K562 (cell line): ENCODE results near the gene LPA. TPM values are rescaled to one million over a fixed set of nuclear protein-coding genes. Genes with fewer than 3 reads are reported as not detected.

Source experiments
- ATAC-seq: fragments of 200-7000 bp; cut with Tn5 transposase; 3 replicates; pipeline ENCODE4 v1.9.1; 2020; ENCODE audit warnings: moderate library complexity
- BruUV-seq: library from RNA; stranded (reverse); fragments of 400-500 nt; replicated peaks from 2 replicates; lab custom pipeline; 2021; lab: Mats Ljungman, UMichigan
- CTCF ChIA-PET: fragments of 300-600 bp; formaldehyde crosslinking; extraction: SDS; loops from one replicate; lab custom pipeline; 2021; ENCODE audit warnings: low intra/inter-chr PET ratio; lab: Yijun Ruan, JAX
- POLR2A ChIA-PET: fragments of 300-600, 350-650 bp; sonication (Branson Sonifier 250); formaldehyde crosslinking; extraction: SDS; loops from one replicate; lab custom pipeline; 2021; ENCODE audit warnings: antibody characterized with exemption, inconsistent platforms; lab: Yijun Ruan, JAX
- DNase-seq, 4 experiments: peaks; one replicate each; pipeline versions ENCODE4 v3.0.0 to v3.0.0-alpha.2; 2011 to 2018; ENCODE audit warnings: low spot score in 3 of 4, mixed read lengths in 3 of 4; ENCODE audit errors: extremely low read depth in 1 of 4
- FAIRE-seq: peaks from 2 replicates; lab custom pipeline; 2011; peaks lifted over from hg19 to GRCh38; lab: Jason Lieb, UNC
- H2AFZ ChIP-seq: 2 replicates; pipeline ENCODE4 v1.6.0; 2011; ENCODE audit warnings: low read depth, low read length, control low read depth, inconsistent platforms
- H3K27ac ChIP-seq: fragments of 200-600 bp; 3 replicates; pipeline ENCODE4 v1.8.0; 2011; ENCODE audit warnings: low read depth, mild to moderate bottlenecking, control low read depth, inconsistent platforms, low read length, moderate library complexity, mixed read lengths; ENCODE audit errors: extremely low read depth
- H3K27me3 ChIP-seq, 2 experiments: fragments of 300-600 bp in 1 of 2; 2 replicates in 1 of 2; 3 replicates in 1 of 2; pipeline versions ENCODE4 v1.6.0 to v1.8.0; 2011; ENCODE audit warnings: inconsistent platforms in 2 of 2, low read length in 2 of 2, mild to moderate bottlenecking in 1 of 2, mixed read lengths in 1 of 2, moderate library complexity in 1 of 2; ENCODE audit not compliant: control insufficient read depth in 2 of 2, insufficient read depth in 2 of 2
- H3K36me3 ChIP-seq: fragments of 300-600 bp; 3 replicates; pipeline ENCODE4 v1.8.0; 2011; ENCODE audit warnings: mild to moderate bottlenecking, low read length, inconsistent platforms; ENCODE audit not compliant: control insufficient read depth, insufficient read depth
- H3K4me1 ChIP-seq, 2 experiments: fragments of 200-600 bp in 1 of 2; replicated peaks in 1 of 2; 2 replicates in 1 of 2; 3 replicates in 1 of 2; pipeline versions ENCODE4 v1.5.1 to v1.8.0; 2011; ENCODE audit warnings: inconsistent platforms in 2 of 2, low read length in 2 of 2, mild to moderate bottlenecking in 1 of 2, mixed read lengths in 1 of 2, moderate library complexity in 1 of 2; ENCODE audit not compliant: control insufficient read depth in 2 of 2, insufficient read depth in 2 of 2
- H3K4me2 ChIP-seq: 2 replicates; pipeline ENCODE4 v1.6.1; 2011; ENCODE audit warnings: low read length, control low read depth, inconsistent platforms, mixed read lengths; ENCODE audit not compliant: insufficient read depth
- H3K4me3 ChIP-seq: fragments of 200-600 bp; sonication (generic), shearing (Covaris generic); 2 replicates; pipeline ENCODE4 v1.5.1; 2016; ENCODE audit warnings: control low read depth, inconsistent platforms
- H3K79me2 ChIP-seq: fragments of 200-600 bp; 3 replicates; pipeline ENCODE4 v1.8.0; 2011; ENCODE audit warnings: low read length, inconsistent platforms; ENCODE audit not compliant: control insufficient read depth, insufficient read depth
- H3K9ac ChIP-seq, 2 experiments: 2 replicates each; pipeline versions ENCODE4 v1.6.0 to v1.6.1; 2011; ENCODE audit warnings: low read depth in 2 of 2, low read length in 2 of 2, control low read depth in 1 of 2, inconsistent platforms in 1 of 2, mild to moderate bottlenecking in 1 of 2, mixed read lengths in 1 of 2; ENCODE audit not compliant: insufficient read depth in 1 of 2
- H3K9me1 ChIP-seq: one replicate; pipeline ENCODE4 v1.6.0; 2011; ENCODE audit warnings: inconsistent platforms, mild to moderate bottlenecking, low read length, moderate library complexity; ENCODE audit not compliant: control insufficient read depth, insufficient read depth
- H3K9me3 ChIP-seq: replicated peaks from 2 replicates; pipeline ENCODE4 v1.5.1; 2011; ENCODE audit warnings: low read depth, low read length, inconsistent platforms; ENCODE audit not compliant: control insufficient read depth, insufficient read depth
- H4K20me1 ChIP-seq: replicated peaks from 2 replicates; pipeline ENCODE4 v1.6.1; 2011; ENCODE audit warnings: low read length, inconsistent platforms, mixed read lengths; ENCODE audit not compliant: control insufficient read depth, insufficient read depth
- AFF4 ChIP-seq: sonication (generic); formaldehyde crosslinking; IDR thresholded peaks from 2 replicates; pipeline ENCODE4 v1.8.0; 2023; ENCODE audit warnings: mild to moderate bottlenecking, missing genetic modification reagents
- ATF4 ChIP-seq: fragments of 450-650 bp; formaldehyde crosslinking; IDR thresholded peaks from 2 replicates; pipeline ENCODE4 v1.4.0; 2022; ENCODE audit warnings: mild to moderate bottlenecking, moderate library complexity
- ELF2 ChIP-seq: fragments of 250-450 bp; sonication (Bioruptor Pico); IDR thresholded peaks from 2 replicates; pipeline ENCODE4 v1.5.0; 2021; ENCODE audit warnings: mild to moderate bottlenecking
- HBP1 ChIP-seq: fragments of 450-650 bp; formaldehyde crosslinking; IDR thresholded peaks from 2 replicates; pipeline ENCODE4 v1.4.0; 2022; ENCODE audit warnings: missing genetic modification characterization
- KHSRP ChIP-seq: fragments of 450-650 bp; IDR thresholded peaks from 2 replicates; pipeline ENCODE4 v1.6.1; 2017
- POLR3A ChIP-seq: IDR thresholded peaks from 2 replicates; pipeline ENCODE4 v1.6.1; 2011; ENCODE audit warnings: borderline replicate concordance, mild to moderate bottlenecking, moderate library complexity; ENCODE audit not compliant: insufficient read length, insufficient read depth; ENCODE audit errors: extremely low read depth
- SMARCE1 ChIP-seq: fragments of 450-650 bp; IDR thresholded peaks from 2 replicates; pipeline ENCODE4 v1.7.1; 2016; ENCODE audit warnings: mild to moderate bottlenecking
- ZNF311 ChIP-seq: fragments of 250-450 bp; sonication (Bioruptor Pico); IDR thresholded peaks from 2 replicates; pipeline ENCODE4 v1.4.0; 2020; ENCODE audit warnings: mild to moderate bottlenecking, moderate library complexity
- WGBS: fragments of 100-300 bp; shearing (Covaris generic); methylation state at CpG from one replicate; pipeline ENCODE4 v1.1.6; 2016; ENCODE audit warnings: low coverage, mixed read lengths; ENCODE audit not compliant: insufficient coverage; ENCODE audit errors: missing lambda C conversion rate; 5-methylcytosine and 5-hydroxymethylcytosine counted together
- in situ Hi-C: fragments of 300-500 bp; cut with MboI; formaldehyde crosslinking; loops from 4 replicates; pipeline ENCODE4 v1.15.0; 2018; ENCODE audit warnings: inconsistent platforms, mixed read lengths
- intact Hi-C: fragments of 100-400 bp; cut with micrococcal nuclease; formaldehyde crosslinking; loops from 2 replicates; pipeline ENCODE4 v1.14.2; 2022
- polyA plus RNA-seq, 8 experiments: library from polyadenylated mRNA; depleted of rRNA in 4 of 8; stranded (reverse) in 5 of 8; unstranded in 3 of 8; fragments of >200 nt; fragmentation: Nextera tagmentation in 2 of 8; fragmentation: Illumina TruSeq in 1 of 8; extraction: Ambion mirVana in 2 of 8; extraction: Trizol in 1 of 8; gene quantifications; 2 replicates each; pipeline versions ENCODE4 v1.2.1 to v1.2.3, GENCODE V29; 2011 to 2014; ENCODE audit warnings: inconsistent platforms in 1 of 8, missing spikeins in 1 of 8
- total RNA-seq, 7 experiments: library from RNA; depleted of rRNA in 6 of 7; stranded (reverse); fragments of >200 nt in 6 of 7; fragmentation: Illumina TruSeq in 2 of 7; extraction: Trizol in 2 of 7; gene quantifications; 2 replicates each; pipeline versions ENCODE4 v1.2.1 to v1.2.3, GENCODE V29; 2011 to 2021; ENCODE audit warnings: low replicate concordance in 1 of 7
- TF ChIP-seq, protein P1 (sequence below): sonication (generic); formaldehyde crosslinking; IDR thresholded peaks from 2 replicates; pipeline ENCODE4 v1.5.0; 2020; ENCODE audit warnings: missing genetic modification reagents
- TF ChIP-seq, protein P2 (sequence below): fragments of 450-650 bp; IDR thresholded peaks from 2 replicates; pipeline ENCODE4 v1.6.1; 2016
- TF ChIP-seq, protein P3 (sequence below), 2 experiments: IDR thresholded peaks in 1 of 2; conservative IDR thresholded peaks in 1 of 2; 2 replicates each; pipeline ENCODE4 v1.6.1; 2016; ENCODE audit warnings: low read depth in 2 of 2, mild to moderate bottlenecking in 1 of 2, missing compliant biosample characterization in 1 of 2, missing genetic modification characterization in 1 of 2, moderate library complexity in 1 of 2

Gene LPA
- total and polyA plus RNA-seq, 9 of the 15 experiments (the other 6 are each of a cell fraction or from before 2014, with no cell fraction given), result 0.01 to 0.18 (median 0.07) TPM; not detected in 6

DNA sequence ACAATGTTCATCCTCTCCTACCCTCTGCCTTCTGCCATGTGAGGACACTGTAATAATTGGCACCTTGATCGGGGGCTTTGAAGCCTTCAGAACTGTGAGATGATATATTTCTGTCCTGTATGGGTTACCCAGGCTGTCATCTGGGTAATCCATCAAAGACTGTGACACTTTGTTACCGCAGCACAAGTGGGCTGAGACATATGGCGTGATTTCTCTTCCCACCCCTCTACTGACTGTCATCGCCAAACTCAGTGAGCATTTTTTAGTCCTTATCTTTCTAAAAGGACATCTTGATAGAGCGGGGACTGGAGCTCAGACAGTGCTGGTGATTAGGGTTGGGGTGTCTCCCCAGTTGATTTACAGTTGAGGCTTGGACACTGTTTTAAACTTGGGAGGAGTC lies 27.5 kb upstream of the LPA start:
- ChIA-PET CTCF (no interaction called here), POLR2A (no interaction called here)
- no TSS peak for BruUV-seq
- H3K36me3 ChIP-seq, result no peaks in the 10 kb centered on the region
- no peak overlapping the region for H3K9ac ChIP-seq
- no peak overlapping the region for H2AFZ ChIP-seq
- FAIRE-seq, result no peak
- no peaks in the 10 kb centered on the region for H3K79me2 ChIP-seq
- in situ Hi-C loops, result no loop called here
- H3K9me1 ChIP-seq, result no peaks in the 10 kb centered on the region
- no peak overlapping the region for H3K27ac ChIP-seq
- H3K27me3 ChIP-seq, result peaks cover 0 to 12% of the 10 kb centered on the region in 2 experiments; a peak in 2 of 5 replicates
- no peaks in the 10 kb centered on the region for H4K20me1 ChIP-seq
- ATAC-seq, result peak; percentile 50; the same call in 2 of the 3 replicates
- 2% methylated on average over 5 of the region's 5 CpGs for WGBS
- no peak overlapping the region for H3K4me2 ChIP-seq
- no peaks in the 10 kb centered on the region for H3K9me3 ChIP-seq
- intact Hi-C loops, result no loop called here
- peaks cover 0 to 3% of the 10 kb centered on the region in 2 experiments; a peak in 1 of 5 replicates for H3K4me1 ChIP-seq
- H3K4me3 ChIP-seq, result no peak overlapping the region
- DNase-seq, result no peak
- no peak for TF ChIP-seq SMARCE1
- TF ChIP-seq HBP1 (CRISPR knock-in tag), result no peak
- TF ChIP-seq, protein P1, sequence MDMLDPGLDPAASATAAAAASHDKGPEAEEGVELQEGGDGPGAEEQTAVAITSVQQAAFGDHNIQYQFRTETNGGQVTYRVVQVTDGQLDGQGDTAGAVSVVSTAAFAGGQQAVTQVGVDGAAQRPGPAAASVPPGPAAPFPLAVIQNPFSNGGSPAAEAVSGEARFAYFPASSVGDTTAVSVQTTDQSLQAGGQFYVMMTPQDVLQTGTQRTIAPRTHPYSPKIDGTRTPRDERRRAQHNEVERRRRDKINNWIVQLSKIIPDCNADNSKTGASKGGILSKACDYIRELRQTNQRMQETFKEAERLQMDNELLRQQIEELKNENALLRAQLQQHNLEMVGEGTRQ, result no peak
- TF ChIP-seq POLR3A, result no peak
- TF ChIP-seq ZNF311 (CRISPR knock-in tag), result no peak
- TF ChIP-seq, protein P2, sequence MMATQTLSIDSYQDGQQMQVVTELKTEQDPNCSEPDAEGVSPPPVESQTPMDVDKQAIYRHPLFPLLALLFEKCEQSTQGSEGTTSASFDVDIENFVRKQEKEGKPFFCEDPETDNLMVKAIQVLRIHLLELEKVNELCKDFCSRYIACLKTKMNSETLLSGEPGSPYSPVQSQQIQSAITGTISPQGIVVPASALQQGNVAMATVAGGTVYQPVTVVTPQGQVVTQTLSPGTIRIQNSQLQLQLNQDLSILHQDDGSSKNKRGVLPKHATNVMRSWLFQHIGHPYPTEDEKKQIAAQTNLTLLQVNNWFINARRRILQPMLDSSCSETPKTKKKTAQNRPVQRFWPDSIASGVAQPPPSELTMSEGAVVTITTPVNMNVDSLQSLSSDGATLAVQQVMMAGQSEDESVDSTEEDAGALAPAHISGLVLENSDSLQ, result peak; percentile 80
- TF ChIP-seq, protein P3, sequence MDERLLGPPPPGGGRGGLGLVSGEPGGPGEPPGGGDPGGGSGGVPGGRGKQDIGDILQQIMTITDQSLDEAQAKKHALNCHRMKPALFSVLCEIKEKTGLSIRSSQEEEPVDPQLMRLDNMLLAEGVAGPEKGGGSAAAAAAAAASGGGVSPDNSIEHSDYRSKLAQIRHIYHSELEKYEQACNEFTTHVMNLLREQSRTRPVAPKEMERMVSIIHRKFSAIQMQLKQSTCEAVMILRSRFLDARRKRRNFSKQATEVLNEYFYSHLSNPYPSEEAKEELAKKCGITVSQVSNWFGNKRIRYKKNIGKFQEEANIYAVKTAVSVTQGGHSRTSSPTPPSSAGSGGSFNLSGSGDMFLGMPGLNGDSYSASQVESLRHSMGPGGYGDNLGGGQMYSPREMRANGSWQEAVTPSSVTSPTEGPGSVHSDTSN (CRISPR knock-in tag; IDR thresholded peaks at IDR 0.05; ENCODE audit: low read depth), result peak; percentile 12; the same call in 1 of the 2 replicates
- TF ChIP-seq, protein P3 (tag; conservative IDR thresholded peaks at IDR 0.05; ENCODE audit: low read depth), result peak; percentile 69
- no peak for TF ChIP-seq ELF2
- no peak for TF ChIP-seq KHSRP
- no peak for TF ChIP-seq AFF4 (CRISPR knock-in tag)
- TF ChIP-seq ATF4 (CRISPR knock-in tag), result no peak
